Endothelial cell of umbilical vein (primary cell): Measurements from ENCODE around the gene DAZAP2. TPM values are rescaled to one million over a fixed set of nuclear protein-coding genes. Genes with fewer than 3 reads are reported as not detected.

Source experiments
- BruUV-seq: library from RNA; stranded (reverse); fragments of 400-500 nt; replicated peaks from 2 replicates; lab custom pipeline; 2021; lab: Mats Ljungman, UMichigan
- CTCF ChIA-PET: fragments of 300-600, 350-600 bp; sonication (Branson Sonifier 250); formaldehyde crosslinking; loops from one replicate; lab custom pipeline; 2021; ENCODE audit warnings: antibody characterized with exemption, inconsistent platforms; lab: Charles Lee
- POLR2A ChIA-PET: fragments of 300-600, 350-600 bp; sonication (Branson Sonifier 250); formaldehyde crosslinking; loops from one replicate; lab custom pipeline; 2021; ENCODE audit warnings: antibody characterized with exemption, inconsistent platforms; lab: Charles Lee
- DNase-seq: peaks from one replicate; pipeline ENCODE4 v3.0.0-alpha.2; 2011; ENCODE audit warnings: low read depth, low spot score
- FAIRE-seq: peaks from 2 replicates; lab custom pipeline; 2011; peaks lifted over from hg19 to GRCh38; lab: Jason Lieb, UNC
- H2AFZ ChIP-seq: 2 replicates; pipeline ENCODE4 v1.6.0; 2012; ENCODE audit warnings: low read depth, low read length, control low read depth, inconsistent platforms
- H3K27ac ChIP-seq: 2 replicates; pipeline ENCODE4 v1.5.1; 2011; ENCODE audit warnings: low read depth, mild to moderate bottlenecking, control low read depth, low read length, moderate library complexity; ENCODE audit not compliant: insufficient read depth
- H3K27me3 ChIP-seq, 2 experiments: 2 replicates each; pipeline versions ENCODE4 v1.6.0 to v1.6.1; 2011; ENCODE audit warnings: low read length in 2 of 2, mixed read lengths in 1 of 2; ENCODE audit not compliant: control insufficient read depth in 2 of 2, insufficient read depth in 2 of 2
- H3K36me3 ChIP-seq, 2 experiments: 2 replicates in 1 of 2; 3 replicates in 1 of 2; pipeline ENCODE4 v1.5.1; 2011; ENCODE audit warnings: low read length in 2 of 2, mild to moderate bottlenecking in 1 of 2, moderate library complexity in 1 of 2; ENCODE audit not compliant: control insufficient read depth in 2 of 2, insufficient read depth in 2 of 2; ENCODE audit errors: extremely low read depth in 1 of 2
- H3K4me1 ChIP-seq: 3 replicates; pipeline ENCODE4 v1.5.1; 2011; ENCODE audit warnings: mild to moderate bottlenecking, low read length; ENCODE audit not compliant: control insufficient read depth, insufficient read depth; ENCODE audit errors: extremely low read depth
- H3K4me2 ChIP-seq: 2 replicates; pipeline ENCODE4 v1.6.1; 2011; ENCODE audit warnings: low read length, control low read depth, mixed read lengths; ENCODE audit not compliant: insufficient read depth
- H3K4me3 ChIP-seq, 3 experiments: fragments of 200-600 bp in 1 of 3; sonication (generic), shearing (Covaris generic) in 1 of 3; replicated peaks in 1 of 3; 2 replicates each; pipeline ENCODE4 v1.5.1; 2011 to 2016; ENCODE audit warnings: control low read depth in 3 of 3, low read length in 3 of 3, mild to moderate bottlenecking in 2 of 3, inconsistent platforms in 1 of 3, low read depth in 1 of 3, moderate library complexity in 1 of 3; ENCODE audit not compliant: insufficient read depth in 1 of 3
- H3K79me2 ChIP-seq: 2 replicates; pipeline ENCODE4 v1.6.0; 2012; ENCODE audit warnings: low read length, inconsistent platforms; ENCODE audit not compliant: control insufficient read depth, insufficient read depth
- H3K9ac ChIP-seq: replicated peaks from 2 replicates; pipeline ENCODE3; 2011; ENCODE audit warnings: low read length, control low read depth; ENCODE audit not compliant: insufficient read depth; ENCODE audit errors: extremely low read depth
- H3K9me1 ChIP-seq: replicated peaks from 3 replicates; pipeline ENCODE4 v1.6.0; 2011; ENCODE audit warnings: mild to moderate bottlenecking, low read length; ENCODE audit not compliant: control insufficient read depth, insufficient read depth; ENCODE audit errors: extremely low read depth
- H3K9me3 ChIP-seq: replicated peaks from 2 replicates; pipeline ENCODE4 v1.5.1; 2012; ENCODE audit warnings: low read length, inconsistent platforms; ENCODE audit not compliant: control insufficient read depth, insufficient read depth
- H4K20me1 ChIP-seq: replicated peaks from 2 replicates; pipeline ENCODE3; 2011; ENCODE audit warnings: mild to moderate bottlenecking, low read length; ENCODE audit not compliant: control insufficient read depth, insufficient read depth; ENCODE audit errors: extremely low read depth
- CTCF ChIP-seq, 2 donors: IDR thresholded peaks; 1 replicate in 1 of 2; 2 replicates in 1 of 2; pipeline ENCODE4 v1.5.1; 2011; ENCODE audit warnings: low read length in 2 of 2, mild to moderate bottlenecking in 2 of 2, moderate library complexity in 2 of 2, control low read depth in 1 of 2, inconsistent platforms in 1 of 2, low read depth in 1 of 2; ENCODE audit not compliant: insufficient read depth in 1 of 2; ENCODE audit errors: extremely low read depth in 1 of 2
- EZH2 ChIP-seq: IDR thresholded peaks from 2 replicates; pipeline ENCODE4 v1.6.1; 2012; ENCODE audit warnings: borderline replicate concordance, low read depth, mild to moderate bottlenecking, moderate library complexity, low read length, inconsistent platforms; ENCODE audit not compliant: severe bottlenecking
- FOS ChIP-seq: IDR thresholded peaks from 2 replicates; pipeline ENCODE4 v1.6.1; 2011; ENCODE audit warnings: mild to moderate bottlenecking, low read length, moderate library complexity, borderline replicate concordance; ENCODE audit not compliant: insufficient read depth
- GATA2 ChIP-seq: IDR thresholded peaks from 2 replicates; pipeline ENCODE4 v1.7.0; 2011; ENCODE audit warnings: low read depth, mild to moderate bottlenecking, moderate library complexity, mixed read lengths, low read length; ENCODE audit not compliant: insufficient read length, insufficient read depth
- JUN ChIP-seq: IDR thresholded peaks from 2 replicates; pipeline ENCODE4 v1.6.1; 2011; ENCODE audit warnings: borderline replicate concordance, low read depth; ENCODE audit not compliant: insufficient read length, insufficient read depth
- MYC ChIP-seq: IDR thresholded peaks from one replicate; pipeline ENCODE4 v1.6.1; 2011; ENCODE audit warnings: mild to moderate bottlenecking, low read depth, low read length
- POLR2A ChIP-seq: IDR thresholded peaks from 2 replicates; pipeline ENCODE4 v1.6.1; 2012; ENCODE audit warnings: low read depth, mild to moderate bottlenecking, control low read depth, low read length
- POLR2AphosphoS5 ChIP-seq: IDR thresholded peaks from 2 replicates; pipeline ENCODE4 v1.6.1; 2012; ENCODE audit warnings: low read depth, mild to moderate bottlenecking, control low read depth, low read length, moderate library complexity; ENCODE audit not compliant: insufficient read depth
- dilution Hi-C: fragments of 300-500 bp; cut with MboI; formaldehyde crosslinking; loops from one replicate; pipeline ENCODE4 v1.15.0; 2019; ENCODE audit warnings: low sequenced_read_pairs; ENCODE audit not compliant: extremely low pct_ligation_motif_present
- intact Hi-C: fragments of 100-400 bp; cut with micrococcal nuclease; formaldehyde crosslinking; loops from one replicate; pipeline ENCODE4 v1.10.0; 2022
- polyA plus RNA-seq, 4 experiments: library from polyadenylated mRNA; depleted of rRNA in 3 of 4; stranded (reverse) in 3 of 4; unstranded in 1 of 4; fragments of >200 nt; gene quantifications; 2 replicates each; pipeline versions ENCODE4 v1.2.1 to v1.2.3, GENCODE V29; 2011 to 2012; ENCODE audit warnings: missing spikeins in 1 of 4
- total RNA-seq: library from RNA; stranded (reverse); gene quantifications from 2 replicates; pipeline ENCODE4 v1.2.3, GENCODE V29; 2021
- TF ChIP-seq, protein P1 (sequence below): IDR thresholded peaks from 2 replicates; pipeline ENCODE4 v1.6.1; 2011; ENCODE audit not compliant: insufficient read depth, insufficient read length

DAZAP2 gene
- total and polyA plus RNA-seq, 2 donors (not counting 3 experiments of a cell fraction or from before 2014, with no cell fraction given): 177 to 497 TPM

DNA sequence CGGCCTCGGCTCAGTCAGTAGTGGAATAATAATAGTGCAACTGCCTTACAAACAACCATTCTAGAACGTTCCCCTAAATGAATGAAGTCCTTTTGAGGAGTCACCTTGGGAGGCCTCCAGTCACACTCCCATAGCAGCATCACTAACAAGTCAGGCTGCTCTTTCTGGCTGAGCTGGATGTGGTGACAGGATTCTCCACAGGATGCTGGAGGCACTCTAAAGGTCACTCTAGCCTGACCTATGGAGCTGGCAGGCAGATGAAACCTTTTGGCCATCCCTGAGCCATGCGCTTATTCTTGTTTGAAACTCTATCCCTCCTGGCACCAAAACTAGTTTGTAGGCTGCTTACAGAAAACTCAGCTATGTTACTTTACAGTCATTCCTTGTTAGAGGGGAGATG, 47.8 kb upstream of the DAZAP2 start:
- no peak overlapping the region for H3K9ac ChIP-seq
- H3K36me3 ChIP-seq: no peaks in the 10 kb centered on the region
- dilution Hi-C loops (no loop called here), intact Hi-C loops (no loop called here)
- DNase-seq (no peak), FAIRE-seq (no peak)
- H2AFZ ChIP-seq: no peak overlapping the region
- H3K79me2 ChIP-seq: no peaks in the 10 kb centered on the region
- H3K27ac ChIP-seq: no peak overlapping the region
- TF ChIP-seq MYC: no peak
- no peak for TF ChIP-seq POLR2A
- no peak for TF ChIP-seq EZH2
- TF ChIP-seq, protein P1, sequence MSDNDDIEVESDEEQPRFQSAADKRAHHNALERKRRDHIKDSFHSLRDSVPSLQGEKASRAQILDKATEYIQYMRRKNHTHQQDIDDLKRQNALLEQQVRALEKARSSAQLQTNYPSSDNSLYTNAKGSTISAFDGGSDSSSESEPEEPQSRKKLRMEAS: no peak
- no peak for TF ChIP-seq POLR2AphosphoS5
- no peak for TF ChIP-seq CTCF (IDR thresholded peaks at IDR 0.05; ENCODE audit: extremely low read depth in 1 of 2, insufficient read depth in 1 of 2, low read depth in 1 of 2, low read length in 2 of 2)
- no peak for TF ChIP-seq FOS
- no peak for TF ChIP-seq GATA2
- TF ChIP-seq JUN: no peak
- no peak overlapping the region for H3K4me3 ChIP-seq
- H3K9me3 ChIP-seq: no peaks in the 10 kb centered on the region
- ChIA-PET CTCF (interaction anchor here (0.8 to 1.0 kb wide), 2 partner anchors 16 to 150 kb away, joined by 3 read pairs; no protein-coding TSS in a partner anchor), POLR2A (no interaction called here)
- no peak overlapping the region for H3K4me2 ChIP-seq
- no peaks in the 10 kb centered on the region for H3K27me3 ChIP-seq
- H4K20me1 ChIP-seq: no peaks in the 10 kb centered on the region
- no peaks in the 10 kb centered on the region for H3K9me1 ChIP-seq
- no TSS peak for BruUV-seq
- H3K4me1 ChIP-seq: peaks cover 2% of the 10 kb centered on the region
